Suprapubic skin (tissue), 4 donors: ENCODE data around the gene EPHA8. TPM values are rescaled to one million over a fixed set of nuclear protein-coding genes. Genes with fewer than 3 reads are reported as not detected.

Experiments
- DNase-seq, 2 donors: peaks; one replicate each; pipeline ENCODE4 v3.0.0-alpha.2; 2019; ENCODE audit warnings: low spot score in 2 of 2
- H3K27ac ChIP-seq: fragments of 200-600 bp; sonication (generic); one replicate; pipeline ENCODE4 v1.5.1; 2019
- H3K27me3 ChIP-seq: fragments of 200-600 bp; sonication (generic); one replicate; pipeline ENCODE4 v1.5.1; 2019
- H3K36me3 ChIP-seq: fragments of 200-600 bp; sonication (generic); one replicate; pipeline ENCODE4 v1.5.1; 2019
- H3K4me1 ChIP-seq: fragments of 200-600 bp; sonication (generic); one replicate; pipeline ENCODE4 v1.5.1; 2019
- H3K4me3 ChIP-seq: fragments of 200-600 bp; sonication (generic); one replicate; pipeline ENCODE4 v1.5.1; 2019; ENCODE audit warnings: mild to moderate bottlenecking
- H3K9me3 ChIP-seq: fragments of 200-600 bp; sonication (generic); one replicate; pipeline ENCODE4 v1.5.1; 2019
- CTCF ChIP-seq, 2 donors: fragments of 200-600 bp in 1 of 2; fragments of 450-650 bp in 1 of 2; sonication (generic) in 1 of 2; IDR thresholded peaks; one replicate each; pipeline ENCODE4 v1.5.1; 2016 to 2019; ENCODE audit warnings: antibody characterized with exemption in 2 of 2, mild to moderate bottlenecking in 1 of 2, moderate library complexity in 1 of 2
- EP300 ChIP-seq: sonication (generic); formaldehyde crosslinking; IDR thresholded peaks from one replicate; pipeline ENCODE4 v1.6.1; 2017; ENCODE audit warnings: antibody characterized with exemption
- POLR2A ChIP-seq, 2 donors: fragments of 450-650 bp; IDR thresholded peaks; one replicate each; pipeline ENCODE4 v1.6.1; 2017; ENCODE audit warnings: antibody characterized with exemption in 2 of 2, mild to moderate bottlenecking in 2 of 2, moderate library complexity in 2 of 2
- POLR2AphosphoS5 ChIP-seq, 3 donors: sonication (generic); formaldehyde crosslinking; IDR thresholded peaks; one replicate each; pipeline ENCODE4 v1.6.1; 2017; ENCODE audit warnings: antibody characterized with exemption in 3 of 3
- WGBS: methylation state at CpG from one replicate; pipeline ENCODE4 v1.1.5; 2018; 5-methylcytosine and 5-hydroxymethylcytosine counted together
- total RNA-seq, 4 donors: library from RNA; depleted of rRNA; stranded (reverse); fragments of >200 nt; gene quantifications; one replicate each; pipeline ENCODE4 v1.1.0, GENCODE V29; 2016

The EPHA8 gene
- total RNA-seq, 4 donors from 2014 or later: 0.34 to 0.64 TPM; not detected in 2

GRCh38 chr1:22521692-22522091 lies 41.6 kb upstream of the EPHA8 start:
- no peaks in the 10 kb centered on the region for H3K9me3 ChIP-seq
- no peak overlapping the region for H3K4me3 ChIP-seq
- DNase-seq: no peak
- TF ChIP-seq POLR2AphosphoS5 (IDR thresholded peaks at IDR 0.05) (no peak), EP300 (no peak), POLR2A (IDR thresholded peaks at IDR 0.05) (no peak), CTCF (IDR thresholded peaks at IDR 0.05) (no peak)
- H3K27ac ChIP-seq: no peak overlapping the region
- 93% methylated on average over 4 of the region's 4 CpGs for WGBS
- H3K36me3 ChIP-seq: peaks cover 97% of the 10 kb centered on the region
- no peaks in the 10 kb centered on the region for H3K27me3 ChIP-seq
- H3K4me1 ChIP-seq: no peaks in the 10 kb centered on the region

GRCh38 chr1:22522221-22522743 lies 41.0 kb upstream of the EPHA8 start:
- Histone ChIP-seq H3K4me3 (no peak overlapping the region), H3K27ac (no peak overlapping the region), H3K36me3 (peaks cover 97% of the 10 kb centered on the region), H3K4me1 (no peaks in the 10 kb centered on the region), H3K9me3 (no peaks in the 10 kb centered on the region), H3K27me3 (no peaks in the 10 kb centered on the region)
- DNase-seq: no peak
- no peak for TF ChIP-seq CTCF (IDR thresholded peaks at IDR 0.05)
- TF ChIP-seq POLR2AphosphoS5 (IDR thresholded peaks at IDR 0.05): no peak
- no peak for TF ChIP-seq EP300
- no peak for TF ChIP-seq POLR2A (IDR thresholded peaks at IDR 0.05)
- 96% methylated on average over 7 of the region's 7 CpGs for WGBS

- Histone ChIP-seq H3K36me3 (peaks cover 88% of the 10 kb centered on the region), H3K27me3 (no peaks in the 10 kb centered on the region), H3K9me3 (no peaks in the 10 kb centered on the region), H3K4me3 (no peak overlapping the region), H3K27ac (no peak overlapping the region), H3K4me1 (no peaks in the 10 kb centered on the region)
- TF ChIP-seq EP300 (no peak), CTCF (IDR thresholded peaks at IDR 0.05) (no peak)
- 85% methylated on average over 5 of the region's 5 CpGs for WGBS
- DNase-seq: peak in 1 of 2 donors; percentile 32
Measured at GRCh38 chr1:22524481-22524880, 38.8 kb upstream of the EPHA8 start.

GRCh38 chr1:22525211-22525610 lies 38.1 kb upstream of the EPHA8 start:
- Histone ChIP-seq H3K4me1 (peaks cover 4% of the 10 kb centered on the region), H3K27me3 (no peaks in the 10 kb centered on the region), H3K9me3 (no peaks in the 10 kb centered on the region), H3K4me3 (no peak overlapping the region), H3K36me3 (peaks cover 80% of the 10 kb centered on the region), H3K27ac (no peak overlapping the region)
- WGBS: 87% methylated on average over 3 of the region's 3 CpGs
- peak in 1 of 2 donors; percentile 38 for DNase-seq
- TF ChIP-seq POLR2AphosphoS5 (IDR thresholded peaks at IDR 0.05) (no peak), EP300 (no peak), POLR2A (IDR thresholded peaks at IDR 0.05) (no peak), CTCF (IDR thresholded peaks at IDR 0.05) (no peak)

GRCh38 chr1:22525646-22526045 lies 37.6 kb upstream of the EPHA8 start:
- WGBS: 96% methylated on average over 11 of the region's 11 CpGs
- no peak overlapping the region for H3K27ac ChIP-seq
- no peak overlapping the region for H3K4me3 ChIP-seq
- peaks cover 76% of the 10 kb centered on the region for H3K36me3 ChIP-seq
- no peaks in the 10 kb centered on the region for H3K27me3 ChIP-seq
- no peaks in the 10 kb centered on the region for H3K9me3 ChIP-seq
- TF ChIP-seq EP300 (no peak), POLR2AphosphoS5 (IDR thresholded peaks at IDR 0.05) (no peak), CTCF (IDR thresholded peaks at IDR 0.05) (no peak), POLR2A (IDR thresholded peaks at IDR 0.05) (no peak)
- DNase-seq: peak; percentile 26 to 55
- peaks cover 9% of the 10 kb centered on the region for H3K4me1 ChIP-seq
